ENCODE measurements around the gene SAP25. TPM values are rescaled to one million over a fixed set of nuclear protein-coding genes. Genes with fewer than 3 reads are reported as not detected.

SAP25 gene
- total RNA-seq, result 21.4 and 22.5 TPM in 2 replicates

GRCh38 chr7:100573691-100574361 is at the start of gene SAP25:
SAP25 (minus strand) TSS chr7:100573900; CDS start chr7:100573742, 158 bp downstream.
- intact Hi-C loops (cut with micrococcal nuclease), result no loop called here

GRCh38 chr7:100621554-100621953 is 47.9 kb upstream of the SAP25 start:
- intact Hi-C loops (cut with micrococcal nuclease), result no loop called here

- intact Hi-C loops (cut with micrococcal nuclease), result no loop called here
Measured at GRCh38 chr7:100620804-100621203, 47.1 kb upstream of the SAP25 start.

- intact Hi-C loops (cut with micrococcal nuclease), result no loop called here
Measured at GRCh38 chr7:100620239-100620638, 46.5 kb upstream of the SAP25 start.

GRCh38 chr7:100614308-100614861 is 40.7 kb upstream of the SAP25 start:
- intact Hi-C loops (cut with micrococcal nuclease), result no loop called here

- intact Hi-C loops (cut with micrococcal nuclease), result no loop called here
Measured at GRCh38 chr7:100613412-100614175, 39.9 kb upstream of the SAP25 start.

- intact Hi-C loops (cut with micrococcal nuclease), result loop anchor here (1.0 kb wide), 6 partner anchors 9 to 92 kb away; partner anchors contain the start of genes AGFG2, FBXO24, GNB2 and LRCH4
Measured at GRCh38 chr7:100612730-100613390, 39.2 kb upstream of the SAP25 start.

- intact Hi-C loops (cut with micrococcal nuclease), result loop anchor here (1.0 kb wide), 6 partner anchors 8 to 93 kb away; partner anchors contain the start of genes AGFG2, FBXO24, GNB2 and LRCH4
Measured at GRCh38 chr7:100611983-100612729, 38.5 kb upstream of the SAP25 start, which contains the start of gene MOSPD3. MOSPD3 (plus strand) TSS chr7:100612540; CDS start chr7:100612792, 252 bp downstream.

GRCh38 chr7:100609958-100610357 is 36.3 kb upstream of the SAP25 start:
- intact Hi-C loops (cut with micrococcal nuclease), result no loop called here

- intact Hi-C loops (cut with micrococcal nuclease), result no loop called here
Measured at GRCh38 chr7:100607111-100607510, 33.4 kb upstream of the SAP25 start.

GRCh38 chr7:100606313-100606712 is 32.6 kb upstream of the SAP25 start:
- intact Hi-C loops (cut with micrococcal nuclease), result no loop called here

- intact Hi-C loops (cut with micrococcal nuclease), result loop anchor here (1.0 to 2.0 kb wide), 6 partner anchors 7 to 86 kb away; partner anchors contain the start of genes AGFG2, FBXO24, GNB2 and LRCH4
Measured at GRCh38 chr7:100604976-100605911, 31.5 kb upstream of the SAP25 start.

GRCh38 chr7:100604028-100604975 is 30.6 kb upstream of the SAP25 start:
- intact Hi-C loops (cut with micrococcal nuclease), result loop anchor here (1.0 to 2.0 kb wide), 6 partner anchors 8 to 87 kb away; partner anchors contain the start of genes AGFG2, FBXO24, GNB2 and LRCH4

GRCh38 chr7:100603726-100604027 is 30.0 kb upstream of the SAP25 start:
- intact Hi-C loops (cut with micrococcal nuclease), result loop anchor here (1.0 to 2.0 kb wide), 6 partner anchors 9 to 88 kb away; partner anchors contain the start of genes AGFG2, FBXO24, GNB2 and LRCH4

- intact Hi-C loops (cut with micrococcal nuclease), result no loop called here
Measured at GRCh38 chr7:100602889-100603725, 29.4 kb upstream of the SAP25 start.

- intact Hi-C loops (cut with micrococcal nuclease), result no loop called here
Measured at GRCh38 chr7:100600730-100601038, 27.0 kb upstream of the SAP25 start.

GRCh38 chr7:100599911-100600729 is 26.4 kb upstream of the SAP25 start:
- intact Hi-C loops (cut with micrococcal nuclease), result no loop called here
